HEK293 (cell line): ENCODE results near the gene ZC3H7B.

Source experiments
- ZBTB1 ChIP-seq: fragments of 450-650 bp; formaldehyde crosslinking; IDR thresholded peaks from 2 replicates; pipeline ENCODE4 v1.5.1; 2016; ENCODE audit warnings: missing biosample characterization, missing genetic modification characterization
- ZNF274 ChIP-seq, 2 experiments: fragments of 200-500 bp in 1 of 2; fragments of 450-650 bp in 1 of 2; sonication (Bioruptor generic) in 1 of 2; formaldehyde crosslinking in 1 of 2; IDR thresholded peaks; 2 replicates each; pipeline versions ENCODE4 v1.5.1 to v1.6.1; 2014 to 2016; ENCODE audit warnings: borderline replicate concordance in 1 of 2, inconsistent platforms in 1 of 2, low read length in 1 of 2, missing biosample characterization in 1 of 2, missing genetic modification characterization in 1 of 2

GRCh38 chr22:41260871-41261270 lies 40.5 kb upstream of the ZC3H7B start:
- TF ChIP-seq ZNF274 (IDR thresholded peaks at IDR 0.05; ENCODE audit: low read length) (no peak), ZNF274 (tag by site-specific recombination; IDR thresholded peaks at IDR 0.05; ENCODE audit: borderline replicate concordance) (no peak), ZBTB1 (no peak)
